Activated CD8-positive, alpha-beta memory T cell treated with anti-CD3 and anti-CD28 coated beads for 36 hours (primary cell): Measurements from ENCODE around the gene NFIB. TPM values are rescaled to one million over a fixed set of nuclear protein-coding genes. Genes with fewer than 3 reads are reported as not detected.

Experiments
- CTCF ChIA-PET: fragments of 350-600 bp; sonication (Branson Sonifier 250); formaldehyde crosslinking; loops from one replicate; lab custom pipeline; 2021; ENCODE audit warnings: antibody characterized with exemption; lab: Charles Lee
- POLR2A ChIA-PET: fragments of 350-600 bp; sonication (Branson Sonifier 250); formaldehyde crosslinking; loops from one replicate; lab custom pipeline; 2021; ENCODE audit warnings: antibody characterized with exemption; lab: Charles Lee
- total RNA-seq, 2 experiments: library from RNA; stranded (reverse); gene quantifications; one replicate each; pipeline ENCODE4 v1.2.3, GENCODE V29; 2021

The NFIB gene
- total RNA-seq, 2 experiments from 2014 or later: not detected

DNA sequence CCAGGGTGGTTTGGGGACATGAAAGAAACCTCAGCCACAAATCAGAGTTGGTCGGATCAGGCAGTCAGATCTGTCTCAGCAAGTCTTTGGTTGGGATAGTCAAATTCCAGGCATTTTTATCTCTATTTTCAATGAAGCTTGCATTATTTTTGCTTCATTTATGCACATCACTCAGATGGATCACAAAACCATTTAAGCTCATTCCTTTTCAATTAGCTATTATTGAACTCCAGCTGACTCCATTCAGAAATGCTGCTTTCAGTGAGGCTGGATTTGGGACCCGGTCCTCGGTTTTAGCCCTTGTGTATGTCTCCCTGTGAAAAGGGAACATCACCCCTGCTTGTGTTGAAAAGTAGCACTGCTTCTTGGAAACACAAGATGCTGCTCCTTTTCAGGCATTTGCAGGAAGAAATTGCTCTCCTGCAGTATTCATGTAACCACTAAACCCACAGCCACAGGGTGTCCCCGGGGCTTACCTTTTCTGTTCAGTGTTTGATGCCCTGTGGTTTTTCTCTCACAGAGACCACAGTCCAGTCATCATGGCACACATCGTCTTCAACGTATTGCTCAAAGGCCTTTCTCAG is 232.9 kb downstream of the NFIB start:
- POLR2A ChIA-PET: no interaction called here

DNA sequence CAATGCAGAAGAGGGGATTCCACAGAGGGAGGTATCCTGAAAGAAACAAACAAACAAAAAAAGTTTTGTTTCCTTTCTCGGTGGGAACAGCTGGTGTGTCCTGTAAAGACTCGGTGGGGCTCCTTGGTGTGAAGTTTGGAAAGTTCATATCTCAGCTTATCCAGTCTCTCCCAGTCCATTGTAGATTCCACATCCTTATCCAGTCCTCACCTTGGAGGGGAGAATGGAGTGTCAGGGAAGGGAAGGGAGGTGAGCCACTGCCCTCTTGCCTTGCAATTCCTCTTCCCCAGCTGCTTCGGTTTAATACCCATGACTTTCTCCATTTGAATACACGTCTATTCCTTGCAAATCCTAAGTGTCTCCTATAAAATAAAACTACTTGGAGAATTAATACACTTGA is 234.5 kb downstream of the NFIB start:
- POLR2A ChIA-PET: no interaction called here
- CTCF ChIA-PET: no interaction called here

More for the DNA sequence above, 232.9 kb downstream of the NFIB start:
- CTCF ChIA-PET: interaction anchor here (0.7 kb wide), 1 partner anchor 1061 kb away, joined by 6 read pairs; no protein-coding TSS in a partner anchor

DNA sequence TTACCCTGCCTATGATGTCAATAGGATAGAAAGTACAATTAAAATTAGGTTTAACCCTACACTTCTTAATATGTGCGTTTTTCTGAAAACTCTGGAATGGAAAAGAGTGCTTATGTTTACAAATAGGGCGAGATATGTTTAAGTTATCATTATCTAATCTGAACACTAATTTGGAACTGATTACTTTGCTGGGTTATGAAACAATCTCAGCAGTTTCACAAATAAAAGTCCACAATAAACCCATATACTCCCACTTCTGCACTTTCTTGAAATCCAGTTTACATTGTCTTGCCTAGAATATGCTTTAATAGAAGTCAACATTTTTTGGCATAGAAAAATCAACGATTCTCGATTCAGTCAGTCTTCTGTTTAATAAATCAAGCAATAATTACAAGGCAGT is 236.3 kb downstream of the NFIB start:
- POLR2A ChIA-PET: no interaction called here

DNA sequence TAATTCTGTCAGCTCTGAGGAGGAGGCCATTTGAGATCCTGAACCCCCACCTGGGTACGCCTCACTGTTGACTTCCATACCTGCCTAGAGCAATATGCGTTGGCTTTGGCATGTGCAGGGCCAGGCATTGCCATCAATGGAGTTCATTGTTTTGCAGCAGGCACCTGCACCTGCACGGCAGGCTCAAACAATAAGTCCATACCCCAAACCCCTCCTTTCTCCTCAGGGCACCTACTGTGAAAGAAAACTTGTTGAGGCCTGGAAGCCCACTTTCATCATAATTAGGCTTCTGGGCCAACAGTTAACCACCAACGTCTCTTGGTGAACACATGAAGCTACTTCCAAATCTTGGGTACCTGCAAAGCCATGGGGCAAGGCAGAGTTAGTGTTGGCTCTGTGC is 238.7 kb downstream of the NFIB start:
- ChIA-PET POLR2A (no interaction called here), CTCF (no interaction called here)

More for the DNA sequence above, 236.3 kb downstream of the NFIB start:
- CTCF ChIA-PET: no interaction called here

DNA sequence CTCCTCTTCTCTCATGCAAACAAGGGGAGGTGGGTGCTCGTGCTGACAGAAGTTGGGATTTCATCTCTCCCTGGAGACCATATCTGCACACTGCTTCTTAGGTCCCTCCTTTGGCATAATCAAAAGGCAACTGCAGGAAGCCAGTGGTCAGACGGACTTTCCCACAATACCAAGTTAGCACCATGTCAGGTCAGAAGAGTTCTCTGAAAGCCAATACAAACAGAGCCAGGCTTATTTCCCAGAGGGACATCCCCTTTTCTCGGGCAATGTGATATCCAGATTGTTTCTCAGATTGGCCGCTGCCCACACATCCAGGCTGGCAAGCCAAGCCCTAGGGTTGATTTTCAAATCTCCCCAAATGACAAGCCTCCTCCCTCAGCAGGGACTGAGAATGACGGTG is 241.1 kb downstream of the NFIB start:
- ChIA-PET POLR2A (no interaction called here), CTCF (no interaction called here)

DNA sequence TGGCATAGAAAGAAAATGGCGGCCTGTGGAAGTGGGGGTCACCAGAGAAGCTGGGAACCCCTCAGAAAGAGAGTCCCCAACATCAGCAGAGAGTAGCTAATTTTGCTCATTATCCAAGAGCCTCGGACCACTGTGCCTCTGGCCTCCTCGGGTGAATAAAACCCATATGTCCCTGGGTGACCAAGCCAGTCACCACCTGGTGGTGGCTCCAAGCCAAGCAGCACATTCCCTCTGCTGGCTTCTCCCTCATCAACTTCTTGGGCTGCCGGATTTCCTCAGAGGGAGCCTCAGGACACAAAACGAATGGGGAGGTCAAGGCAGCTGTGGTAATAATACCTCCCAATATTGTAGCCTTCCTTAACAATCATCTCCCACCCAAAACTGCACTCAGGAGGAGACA is 242.5 kb downstream of the NFIB start:
- CTCF ChIA-PET: no interaction called here
- POLR2A ChIA-PET: no interaction called here

DNA sequence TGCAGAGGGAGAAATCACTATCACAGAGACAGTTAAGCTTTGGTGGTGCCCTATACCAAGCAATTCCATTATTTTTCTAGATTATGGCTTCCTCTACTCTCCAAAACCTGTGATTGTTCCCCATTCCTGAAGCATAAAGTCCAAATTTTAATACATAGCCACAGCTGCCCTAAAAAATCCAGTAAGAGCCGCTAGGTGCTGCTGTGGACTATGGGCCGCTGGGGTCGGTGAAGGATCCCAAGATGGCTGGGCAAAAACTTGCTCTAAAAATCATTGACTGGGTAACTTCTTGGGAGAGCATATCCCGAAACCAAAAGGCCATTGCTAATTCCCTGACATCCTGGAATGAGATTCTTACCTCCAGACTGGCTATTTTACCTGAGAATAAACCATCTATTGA is 245.3 kb downstream of the NFIB start:
- ChIA-PET CTCF (no interaction called here), POLR2A (no interaction called here)

DNA sequence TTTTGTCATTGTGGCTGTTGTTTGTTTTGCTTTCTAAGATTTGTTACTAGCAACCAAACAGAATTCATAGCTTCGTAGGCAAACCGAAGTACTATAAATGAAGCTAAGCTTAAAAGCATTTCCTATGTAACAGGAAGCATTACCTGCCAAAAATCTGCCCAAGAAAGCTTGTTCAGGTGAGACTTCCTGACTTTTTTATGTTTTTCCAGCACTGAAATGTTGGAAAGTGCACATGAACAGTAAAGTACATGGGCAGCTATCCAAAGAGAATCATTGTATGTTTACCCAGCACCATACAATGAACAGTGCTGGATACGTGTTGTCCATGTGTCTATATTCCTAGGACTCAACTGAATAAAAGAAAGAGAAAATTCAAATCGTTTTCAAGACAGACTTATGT is 247.1 kb downstream of the NFIB start:
- ChIA-PET CTCF (no interaction called here), POLR2A (no interaction called here)

DNA sequence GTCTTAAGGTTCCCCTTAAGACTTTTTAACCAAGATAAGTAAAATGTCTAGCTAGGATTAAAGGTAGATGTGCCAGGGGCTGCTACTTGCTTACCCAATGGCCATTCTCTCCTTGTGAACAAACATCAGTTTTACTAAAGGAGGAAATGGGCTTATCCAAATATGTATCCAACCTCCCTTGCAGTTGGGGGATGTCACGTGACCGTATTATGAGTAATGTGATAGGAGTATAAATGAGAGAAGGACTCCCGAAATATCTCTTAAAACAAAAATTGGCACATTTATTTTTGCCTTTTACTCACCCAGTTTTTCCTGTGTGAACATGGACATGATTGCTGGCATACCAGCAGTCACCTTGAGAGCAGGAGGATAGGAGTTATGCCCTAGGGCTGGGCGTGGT is 247.9 kb downstream of the NFIB start:
- ChIA-PET CTCF (no interaction called here), POLR2A (no interaction called here)

DNA sequence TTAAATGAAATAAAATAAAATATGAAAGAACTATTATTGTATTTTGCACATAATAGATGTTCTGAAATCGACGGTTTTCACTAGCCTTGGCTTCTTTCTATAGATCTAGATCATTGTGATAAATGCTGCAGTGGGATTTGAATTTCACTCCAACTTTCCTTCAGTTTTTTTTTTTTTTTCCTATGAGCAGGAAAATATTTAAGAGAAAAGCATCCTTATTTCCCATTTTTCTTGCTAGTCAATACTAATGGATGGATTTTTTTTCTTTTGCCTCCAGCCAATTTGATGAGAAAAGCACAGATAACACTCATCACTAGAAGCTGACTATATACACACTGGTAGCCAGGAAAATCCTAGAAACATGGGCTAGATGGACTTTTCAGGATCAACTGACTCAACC is 249.0 kb downstream of the NFIB start:
- ChIA-PET CTCF (no interaction called here), POLR2A (no interaction called here)

DNA sequence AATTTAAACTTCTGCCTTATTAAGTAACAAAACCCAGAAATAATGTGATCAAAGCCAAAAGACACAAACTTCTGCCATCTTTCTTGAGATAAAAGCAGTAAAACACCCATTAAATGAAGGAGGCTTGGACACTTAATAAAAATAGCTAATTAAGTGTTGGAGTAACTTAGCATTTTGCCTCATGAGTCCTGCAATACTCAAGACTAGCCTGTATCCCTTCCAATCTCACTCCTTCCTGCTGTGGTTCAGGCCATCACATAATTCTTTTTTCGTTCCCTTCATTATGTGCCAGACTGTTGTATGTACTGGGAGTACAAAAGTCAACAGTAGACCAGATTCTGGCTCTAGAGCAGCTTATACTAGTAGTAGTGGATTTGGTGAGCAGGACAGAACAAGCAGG is 250.2 kb downstream of the NFIB start:
- ChIA-PET CTCF (no interaction called here), POLR2A (no interaction called here)

DNA sequence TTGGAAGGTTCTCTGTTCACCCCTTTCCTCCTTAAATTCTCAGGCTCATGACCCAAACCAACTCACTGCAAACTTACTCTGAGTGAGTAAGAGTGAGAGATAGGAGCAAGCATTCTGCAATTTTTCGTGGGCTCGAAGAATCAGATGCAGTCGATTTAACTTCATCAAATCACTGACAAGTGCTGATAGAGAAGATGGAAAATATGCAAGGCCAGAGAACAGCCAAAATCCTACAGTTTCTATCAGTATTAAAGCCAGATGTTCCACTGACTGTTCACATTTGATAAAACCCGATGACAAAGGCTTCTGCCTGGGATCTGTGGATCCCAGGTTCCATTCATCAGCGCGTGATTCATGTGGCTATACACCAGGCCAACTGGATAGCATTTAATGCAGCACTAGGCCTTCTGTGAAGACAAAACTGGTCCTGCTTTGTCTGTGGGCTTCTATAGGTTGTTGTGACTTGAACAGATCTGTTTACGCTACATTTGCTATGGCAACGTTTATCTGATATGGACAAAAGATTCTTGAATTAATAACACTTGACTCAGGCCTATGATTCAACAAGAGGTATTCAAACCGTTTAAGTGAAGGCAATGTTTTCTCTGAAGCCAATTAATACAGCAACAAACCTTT is 251.2 kb downstream of the NFIB start:
- POLR2A ChIA-PET: no interaction called here
- CTCF ChIA-PET: no interaction called here

DNA sequence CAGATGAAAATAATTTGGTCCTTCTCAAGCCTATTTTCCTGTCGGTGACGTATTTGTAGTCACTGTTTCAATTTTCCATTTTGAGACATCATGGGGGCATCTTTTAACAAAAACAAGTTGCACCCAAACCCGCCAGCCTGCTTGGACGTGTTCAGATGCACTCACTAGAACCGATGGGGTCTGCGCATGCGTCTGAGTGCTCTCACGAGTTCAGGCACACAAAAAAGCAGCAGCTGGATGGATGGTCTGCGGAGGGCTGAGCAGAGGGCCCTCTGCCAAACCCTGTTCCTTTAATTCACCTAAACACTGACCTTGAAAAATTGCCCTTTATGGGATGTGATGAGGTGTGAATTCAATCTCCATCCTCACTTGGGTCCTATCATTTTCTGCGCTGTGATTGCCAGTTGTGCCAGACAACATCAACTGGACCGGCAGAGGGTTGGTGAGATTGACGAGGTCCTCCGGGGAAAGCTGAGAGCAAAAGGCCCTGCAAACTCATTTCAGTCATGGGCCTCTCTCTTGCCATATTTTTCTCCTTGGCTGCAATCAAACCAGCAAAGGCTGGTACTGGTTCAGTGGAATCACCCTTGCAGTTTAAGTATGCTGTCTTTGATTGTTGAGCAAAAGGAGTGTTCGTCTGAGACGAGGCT is 251.9 kb downstream of the NFIB start:
- CTCF ChIA-PET: no interaction called here
- POLR2A ChIA-PET: no interaction called here

DNA sequence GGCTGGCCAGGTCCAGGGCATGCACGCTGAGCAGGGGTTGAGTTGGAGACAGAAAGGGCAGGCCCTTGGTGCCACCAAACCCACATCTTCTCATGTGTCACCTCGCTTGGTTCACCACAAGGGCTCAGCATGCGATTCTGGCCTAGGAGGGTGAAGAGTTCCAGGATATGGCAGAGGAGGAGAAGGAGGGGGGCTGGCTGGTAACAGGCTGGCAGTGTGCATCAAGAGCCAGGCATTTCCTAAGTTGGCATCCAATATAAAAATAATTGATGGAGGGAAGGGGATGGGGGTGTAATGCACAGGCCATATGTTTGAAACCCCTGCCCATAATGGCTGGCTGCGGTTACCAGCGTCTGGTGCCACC is 255.6 kb downstream of the NFIB start:
- ChIA-PET POLR2A (no interaction called here), CTCF (interaction anchor here (0.6 kb wide), 1 partner anchor 129 kb away, joined by 3 read pairs; no protein-coding TSS in a partner anchor)

DNA sequence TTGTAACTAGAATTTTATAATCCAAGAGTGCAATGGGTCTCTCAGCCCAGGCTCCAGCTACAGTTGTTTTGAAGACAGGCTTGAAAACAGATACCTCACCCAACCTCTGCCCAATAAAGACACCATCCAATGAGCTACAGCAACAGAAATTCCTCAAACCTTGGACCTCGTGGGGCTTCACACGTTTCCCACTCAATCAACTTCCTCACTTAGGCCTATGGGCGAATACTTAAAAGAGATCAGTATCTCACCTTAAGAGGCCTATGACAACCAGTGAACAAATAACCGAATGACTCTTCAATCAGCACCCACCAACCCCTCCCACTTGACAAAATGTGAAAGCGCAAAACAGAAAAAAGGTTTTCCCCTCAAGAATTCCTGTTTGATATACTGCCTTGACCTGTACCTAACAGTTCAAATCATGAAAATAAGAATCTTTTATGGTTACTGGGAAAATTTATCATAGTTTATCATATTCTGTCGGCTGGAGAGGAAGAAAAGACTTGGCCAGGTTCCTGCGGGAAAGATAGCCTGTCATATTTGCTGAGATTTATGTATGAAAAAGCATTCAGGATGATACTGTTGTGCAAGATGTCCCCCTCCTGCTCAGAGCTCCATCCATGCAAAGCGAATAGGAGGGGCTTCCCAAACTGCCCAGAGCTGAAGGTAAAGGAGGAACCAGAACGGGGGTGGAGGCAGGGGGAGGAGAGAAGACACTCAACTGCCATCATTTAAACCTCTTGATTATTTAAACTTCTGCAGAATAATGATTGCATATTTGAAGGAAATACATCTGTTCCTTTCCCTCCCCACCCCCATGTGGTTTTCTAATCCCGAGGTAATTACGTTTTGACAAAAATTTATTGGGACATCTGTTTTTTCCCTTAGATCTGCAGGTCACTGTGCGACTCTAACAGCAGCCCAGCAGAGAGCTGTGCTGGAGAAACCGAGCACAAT is 256.3 kb downstream of the NFIB start:
- ChIA-PET CTCF (no interaction called here), POLR2A (no interaction called here)

DNA sequence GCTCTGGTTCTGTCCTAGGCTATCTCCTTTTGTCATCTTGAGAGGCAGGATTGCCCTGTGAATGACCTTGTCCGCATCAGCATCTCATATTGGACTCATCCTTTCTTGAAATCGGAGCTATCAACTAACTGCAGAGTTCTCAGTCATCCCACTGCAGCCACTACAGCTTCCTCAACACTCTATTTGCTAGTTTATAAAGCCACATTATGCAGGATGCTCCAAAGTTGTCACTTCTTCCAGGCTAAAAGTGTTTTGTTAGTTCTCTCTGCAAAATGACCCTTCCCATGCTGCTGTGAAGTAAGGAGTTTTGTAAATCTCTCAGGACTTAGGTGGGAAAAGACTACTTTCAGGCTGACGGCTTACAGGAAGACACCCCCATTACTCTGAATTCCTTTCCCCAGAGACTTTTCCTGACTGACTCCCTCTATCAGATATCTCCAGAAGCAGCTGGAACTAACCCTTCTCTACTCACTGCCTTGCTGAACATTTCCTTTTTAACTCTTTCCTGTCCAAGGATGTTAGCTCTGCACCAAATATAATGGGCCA is 257.6 kb downstream of the NFIB start:
- ChIA-PET POLR2A (no interaction called here), CTCF (no interaction called here)

DNA sequence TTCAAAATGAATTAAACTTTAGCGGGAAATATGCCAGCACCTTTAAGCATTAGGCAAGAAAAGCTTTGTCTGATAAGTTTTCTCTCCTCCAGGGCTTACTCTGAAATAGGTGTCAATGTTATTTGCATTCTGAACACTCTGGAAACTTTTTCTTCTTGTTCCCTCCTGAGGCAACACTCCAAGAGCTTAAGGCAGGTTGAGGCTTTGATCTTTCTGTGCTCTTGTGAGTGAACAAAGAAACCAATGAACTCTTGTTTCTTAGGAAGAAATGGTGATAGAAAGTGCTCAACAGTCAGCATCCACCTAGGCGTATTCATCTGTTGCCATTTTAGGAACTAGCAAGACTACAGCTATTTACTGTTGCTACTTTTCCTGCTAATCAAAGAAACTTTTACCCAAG is 259.8 kb downstream of the NFIB start:
- ChIA-PET CTCF (no interaction called here), POLR2A (no interaction called here)

DNA sequence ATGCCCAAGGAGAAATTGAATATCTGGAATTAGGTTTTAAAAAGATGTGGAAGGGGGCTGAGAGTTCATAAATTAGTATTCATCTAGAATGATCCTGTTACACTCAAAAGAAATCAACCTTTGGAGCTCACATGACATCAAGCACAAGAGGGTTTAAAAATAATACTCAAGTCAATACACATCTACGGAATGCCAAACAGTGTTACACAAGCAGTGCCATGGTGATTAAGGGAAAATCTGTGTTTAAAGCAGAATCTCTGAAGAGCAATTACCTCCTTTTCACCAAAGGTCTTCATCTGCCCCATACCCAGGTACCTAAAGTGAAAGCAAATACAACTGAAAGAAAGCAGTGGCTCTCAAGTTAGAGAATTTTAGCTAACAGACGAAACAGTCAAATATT is 261.6 kb downstream of the NFIB start:
- POLR2A ChIA-PET: no interaction called here

DNA sequence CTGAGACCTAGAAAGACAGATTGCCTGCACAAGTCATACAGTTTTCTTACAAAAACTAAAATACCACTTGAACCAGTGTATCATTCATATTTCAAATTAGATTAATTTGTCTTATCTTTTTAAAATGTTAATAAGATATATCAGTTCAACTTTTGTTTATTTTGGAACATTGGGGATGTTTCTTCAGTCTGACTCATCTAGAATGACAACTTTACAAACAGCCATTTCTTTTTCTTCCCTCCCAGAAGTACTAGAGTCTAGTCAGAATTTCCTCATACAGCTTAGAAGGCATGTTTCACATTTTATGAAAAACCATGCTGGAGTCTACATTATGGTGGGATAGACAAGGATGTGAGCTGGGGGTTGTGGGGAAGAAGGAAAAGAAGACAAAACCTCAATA is 262.5 kb downstream of the NFIB start:
- ChIA-PET POLR2A (no interaction called here), CTCF (no interaction called here)

More for the DNA sequence above, 261.6 kb downstream of the NFIB start:
- CTCF ChIA-PET: no interaction called here

DNA sequence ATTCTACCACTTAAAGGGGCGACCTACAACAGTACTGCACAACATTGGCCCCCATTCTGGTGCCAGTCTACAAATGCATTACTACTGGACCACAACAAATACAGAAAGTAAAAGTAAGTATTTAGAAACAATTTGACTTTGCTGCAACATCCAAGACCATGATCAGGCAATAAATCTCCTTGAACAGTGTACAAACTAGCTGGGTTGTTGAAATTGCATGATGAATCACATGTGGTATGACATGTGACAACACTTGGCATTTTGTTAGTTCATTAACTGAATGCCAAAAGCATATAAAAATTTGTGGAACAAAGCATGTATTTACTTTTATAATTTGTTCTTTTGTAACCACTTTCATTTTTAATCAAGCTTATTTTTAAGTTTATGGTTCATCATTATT is 270.5 kb downstream of the NFIB start:
- POLR2A ChIA-PET: no interaction called here
- CTCF ChIA-PET: no interaction called here
